GM12873 (cell line): ENCODE measurements around the gene TULP1.

ENCODE experiments used
- CTCF ChIP-seq: IDR thresholded peaks from 2 replicates; pipeline ENCODE4 v1.5.1; 2012; ENCODE audit warnings: low read depth, mild to moderate bottlenecking, moderate library complexity, low read length, control low read depth; ENCODE audit not compliant: insufficient read depth; ENCODE audit errors: missing control alignments

The TULP1 gene

GRCh38 chr6:35534407-35535170 is 21.9 kb upstream of the TULP1 start:
- no peak for TF ChIP-seq CTCF

- TF ChIP-seq CTCF, result no peak
Observed at GRCh38 chr6:35533981-35534380, 21.3 kb upstream of the TULP1 start.

GRCh38 chr6:35532126-35532525 is 19.4 kb upstream of the TULP1 start:
- no peak for TF ChIP-seq CTCF

GRCh38 chr6:35524380-35525020 is 11.8 kb upstream of the TULP1 start:
- no peak for TF ChIP-seq CTCF

DNA sequence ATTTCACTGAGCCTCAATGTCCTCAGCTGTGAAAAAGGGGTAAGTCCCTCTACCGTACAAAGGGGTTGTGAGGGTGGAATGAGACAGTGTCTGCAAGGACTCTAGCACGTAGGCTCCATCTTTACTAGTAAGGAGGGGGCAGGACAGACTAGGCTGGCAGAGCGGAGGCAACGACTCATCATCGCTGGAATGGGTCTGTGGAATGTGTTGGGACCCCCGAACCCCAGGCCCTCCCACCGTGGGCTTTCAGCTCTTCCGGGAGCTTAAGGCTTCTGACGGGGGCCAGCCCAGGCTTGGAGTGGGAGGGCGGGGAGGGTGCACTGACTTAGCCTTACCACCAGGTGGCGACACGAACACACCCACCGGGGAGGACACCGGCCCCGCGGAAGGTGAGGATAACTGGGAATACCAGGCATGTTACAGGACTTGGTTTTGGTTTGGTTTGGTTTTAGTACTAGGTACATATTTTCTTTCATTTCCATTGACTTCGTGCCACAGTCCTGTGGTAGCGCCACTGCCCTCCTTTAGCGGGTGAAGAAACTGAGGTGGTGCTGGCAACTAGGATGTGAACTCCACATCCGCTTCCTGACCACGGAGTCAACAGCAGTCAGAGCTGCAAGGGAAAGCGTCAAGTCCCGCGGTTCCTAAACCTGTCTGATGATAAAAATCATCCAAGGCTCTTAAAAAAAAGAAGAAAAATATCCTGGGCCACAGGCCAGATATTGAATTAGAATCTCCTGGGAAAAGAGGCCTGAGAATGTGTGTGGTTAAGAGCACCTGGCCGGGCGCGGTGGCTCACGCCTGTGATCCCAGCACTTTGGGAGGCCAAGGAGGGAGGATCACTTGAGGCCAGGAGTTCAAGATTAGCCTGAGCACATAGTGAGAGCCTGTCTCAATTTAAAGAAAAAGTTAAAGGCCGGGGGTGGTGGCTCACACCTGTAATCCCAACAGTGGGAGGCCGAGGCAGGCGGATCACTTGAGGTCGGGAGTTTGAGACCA is 10.3 kb upstream of the TULP1 start:
- peak; percentile 96 for TF ChIP-seq CTCF

GRCh38 chr6:35522151-35522550 is 9.5 kb upstream of the TULP1 start:
- TF ChIP-seq CTCF, result no peak

DNA sequence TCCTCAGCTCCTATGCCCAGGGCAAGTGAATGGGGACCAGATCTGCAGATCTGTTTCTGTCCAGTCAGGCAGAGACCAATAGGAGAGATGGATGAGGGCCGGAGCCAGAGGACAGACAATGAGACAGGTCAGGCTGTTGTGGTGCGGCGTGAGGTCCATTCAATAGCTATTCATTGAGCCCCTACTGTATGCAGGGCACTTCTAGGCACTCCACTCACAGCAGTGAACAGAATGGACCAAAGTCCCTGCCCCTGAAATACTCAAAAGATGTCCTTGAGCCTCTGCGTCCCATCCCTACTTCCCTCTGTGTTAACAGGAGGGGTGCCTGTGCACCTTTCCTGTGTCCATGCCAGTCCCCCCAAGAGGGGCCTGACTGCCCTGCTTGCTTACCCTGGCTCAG is 8.5 kb upstream of the TULP1 start:
- no peak for TF ChIP-seq CTCF
